Common myeloid progenitor, CD34-positive (primary cell): ENCODE results near the gene SLPI.

Source experiments
- CTCF ChIA-PET: fragments of 350-600 bp; sonication (Branson Sonifier 250); formaldehyde crosslinking; loops from one replicate; lab custom pipeline; 2021; ENCODE audit warnings: antibody characterized with exemption; lab: Charles Lee
- POLR2A ChIA-PET: fragments of 350-600 bp; sonication (Branson Sonifier 250); formaldehyde crosslinking; loops from one replicate; lab custom pipeline; 2021; ENCODE audit warnings: antibody characterized with exemption; lab: Charles Lee
- DNase-seq, 3 donors: peaks; one replicate each; pipeline versions ENCODE4 v3.0.0 to v3.0.0-alpha.2; 2013
- H3K27ac ChIP-seq, 2 experiments: 1 replicate in 1 of 2; 2 replicates in 1 of 2; pipeline ENCODE4 v1.7.0; 2013; ENCODE audit warnings: inconsistent platforms in 2 of 2, low read length in 2 of 2, mild to moderate bottlenecking in 2 of 2, low read depth in 1 of 2, moderate library complexity in 1 of 2; ENCODE audit not compliant: severe bottlenecking in 2 of 2, insufficient read depth in 1 of 2, poor library complexity in 1 of 2
- H3K27me3 ChIP-seq, 5 experiments: replicated peaks in 2 of 5; 1 replicate in 3 of 5; 2 replicates in 2 of 5; pipeline versions ENCODE4 v1.6.1 to v1.7.0; 2013; ENCODE audit warnings: low read length in 4 of 5, mild to moderate bottlenecking in 2 of 5, moderate library complexity in 2 of 5, inconsistent platforms in 1 of 5; ENCODE audit not compliant: insufficient read depth in 5 of 5, control insufficient read depth in 4 of 5
- H3K36me3 ChIP-seq, 4 experiments: 1 replicate in 2 of 4; 2 replicates in 2 of 4; pipeline versions ENCODE4 v1.6.1 to v1.7.0; 2013; ENCODE audit warnings: low read length in 3 of 4, control low read depth in 1 of 4, mild to moderate bottlenecking in 1 of 4; ENCODE audit not compliant: control insufficient read depth in 4 of 4, insufficient read depth in 4 of 4
- H3K4me1 ChIP-seq, 4 experiments: 1 replicate in 3 of 4; 2 replicates in 1 of 4; pipeline versions ENCODE4 v1.6.1 to v1.7.1; 2013; ENCODE audit warnings: low read length in 3 of 4, mild to moderate bottlenecking in 3 of 4, control low read depth in 1 of 4, inconsistent platforms in 1 of 4, moderate library complexity in 1 of 4; ENCODE audit not compliant: control insufficient read depth in 4 of 4, insufficient read depth in 4 of 4; ENCODE audit errors: control extremely low read depth in 1 of 4
- H3K4me3 ChIP-seq, 7 experiments: 1 replicate in 4 of 7; 2 replicates in 3 of 7; pipeline versions ENCODE4 v1.5.1 to v1.7.0; 2013; ENCODE audit warnings: mild to moderate bottlenecking in 7 of 7, low read length in 6 of 7, moderate library complexity in 6 of 7, inconsistent platforms in 2 of 7, low read depth in 2 of 7, control low read depth in 1 of 7; ENCODE audit not compliant: insufficient read depth in 4 of 7, control insufficient read depth in 1 of 7; ENCODE audit errors: extremely low read depth in 1 of 7
- H3K9me3 ChIP-seq, 5 experiments: 1 replicate in 4 of 5; 2 replicates in 1 of 5; pipeline versions ENCODE4 v1.6.1 to v1.7.1; 2013; ENCODE audit warnings: low read length in 4 of 5, mild to moderate bottlenecking in 2 of 5, inconsistent platforms in 1 of 5, low read depth in 1 of 5, moderate library complexity in 1 of 5; ENCODE audit not compliant: control insufficient read depth in 4 of 5, insufficient read depth in 2 of 5; ENCODE audit errors: control extremely low read depth in 1 of 5
- WGBS: methylation state at CpG from one replicate; pipeline ENCODE4 v1.1.5; 2013; ENCODE audit not compliant: insufficient coverage; 5-methylcytosine and 5-hydroxymethylcytosine counted together

Gene SLPI

GRCh38 chr20:45246109-45246508, 8.3 kb downstream of the SLPI start:
- peaks cover 0 to 4% (median 0%) of the 10 kb centered on the region in 4 experiments for H3K4me1 ChIP-seq
- no peak for DNase-seq
- no peaks in the 10 kb centered on the region for H3K36me3 ChIP-seq
- H3K9me3 ChIP-seq = no peaks in the 10 kb centered on the region
- ChIA-PET CTCF (no interaction called here), POLR2A (no interaction called here)
- no peak overlapping the region for H3K27ac ChIP-seq
- H3K27me3 ChIP-seq = peaks cover 5 to 28% (median 12%) of the 10 kb centered on the region in 5 experiments
- peak overlapping the region in 1 of 7 experiments; percentile 23 for H3K4me3 ChIP-seq
- whole genome bisulfite sequencing = 13% methylated on average over 4 of the region's 6 CpGs

GRCh38 chr20:45238139-45238538, 16.2 kb downstream of the SLPI start:
- peaks cover 0 to 15% (median 8%) of the 10 kb centered on the region in 5 experiments for H3K9me3 ChIP-seq
- DNase-seq = no peak
- ChIA-PET POLR2A (no interaction called here), CTCF (no interaction called here)
- H3K27ac ChIP-seq = no peak overlapping the region
- WGBS = 100% methylated on average over 2 of the region's 2 CpGs
- H3K4me1 ChIP-seq = no peaks in the 10 kb centered on the region
- H3K27me3 ChIP-seq = peaks cover 0 to 24% (median 2%) of the 10 kb centered on the region in 5 experiments
- no peak overlapping the region for H3K4me3 ChIP-seq
- H3K36me3 ChIP-seq = no peaks in the 10 kb centered on the region

GRCh38 chr20:45235995-45236394, 18.4 kb downstream of the SLPI start:
- 78% methylated on average over 4 of the region's 4 CpGs for WGBS
- ChIA-PET POLR2A (no interaction called here), CTCF (no interaction called here)
- Histone ChIP-seq H3K36me3 (no peaks in the 10 kb centered on the region), H3K9me3 (peaks cover 0 to 15% (median 8%) of the 10 kb centered on the region in 5 experiments), H3K27ac (no peak overlapping the region), H3K27me3 (peaks cover 0 to 32% (median 6%) of the 10 kb centered on the region in 5 experiments), H3K4me1 (no peaks in the 10 kb centered on the region), H3K4me3 (no peak overlapping the region)
- DNase-seq = no peak

- Histone ChIP-seq H3K9me3 (peaks cover 0 to 13% (median 4%) of the 10 kb centered on the region in 5 experiments), H3K27ac (no peak overlapping the region), H3K4me1 (no peaks in the 10 kb centered on the region), H3K36me3 (no peaks in the 10 kb centered on the region), H3K4me3 (no peak overlapping the region), H3K27me3 (peaks cover 4 to 22% (median 13%) of the 10 kb centered on the region in 5 experiments)
- 87% methylated on average over 9 of the region's 9 CpGs for WGBS
- DNase-seq = no peak
- ChIA-PET POLR2A (no interaction called here), CTCF (no interaction called here)
These were observed 23.7 kb downstream of the SLPI start for GRCh38 chr20:45230631-45231030.

GRCh38 chr20:45229264-45230056, 24.9 kb downstream of the SLPI start:
- POLR2A ChIA-PET = no interaction called here
- Histone ChIP-seq H3K9me3 (peaks cover 0 to 5% (median 0%) of the 10 kb centered on the region in 5 experiments), H3K27ac (no peak overlapping the region), H3K4me3 (no peak overlapping the region), H3K36me3 (no peaks in the 10 kb centered on the region), H3K27me3 (peaks cover 4 to 27% (median 14%) of the 10 kb centered on the region in 5 experiments), H3K4me1 (no peaks in the 10 kb centered on the region)
- WGBS = 62% methylated on average over 9 of the region's 18 CpGs
- CTCF ChIA-PET = interaction anchor here (1.0 kb wide), 1 partner anchor 133 kb away, joined by 3 read pairs; no protein-coding TSS in a partner anchor
- DNase-seq = peak; percentile 14 to 37 (median 27)

GRCh38 chr20:45226287-45226686, 28.1 kb downstream of the SLPI start:
- CTCF ChIA-PET = no interaction called here
- no peak overlapping the region for H3K4me3 ChIP-seq

GRCh38 chr20:45223136-45223535, 31.2 kb downstream of the SLPI start:
- Histone ChIP-seq H3K4me3 (no peak overlapping the region), H3K4me1 (no peaks in the 10 kb centered on the region), H3K36me3 (no peaks in the 10 kb centered on the region), H3K9me3 (peaks cover 0 to 2% (median 0%) of the 10 kb centered on the region in 5 experiments), H3K27ac (no peak overlapping the region), H3K27me3 (peaks cover 4 to 22% (median 15%) of the 10 kb centered on the region in 5 experiments)
- CTCF ChIA-PET = no interaction called here
- DNase-seq = no peak
- POLR2A ChIA-PET = no interaction called here

More at GRCh38 chr20:45226287-45226686, 28.1 kb downstream of the SLPI start:
- Histone ChIP-seq H3K9me3 (peaks cover 0 to 2% (median 0%) of the 10 kb centered on the region in 5 experiments), H3K36me3 (no peaks in the 10 kb centered on the region), H3K27me3 (peaks cover 5 to 28% (median 20%) of the 10 kb centered on the region in 5 experiments), H3K27ac (no peak overlapping the region), H3K4me1 (no peaks in the 10 kb centered on the region)
- no CpG with 5 or more reads among the region's 1 CpG for WGBS
- DNase-seq = no peak
- POLR2A ChIA-PET = no interaction called here
